ENCODE measurements around the gene NXPH1.

GRCh38 chr7:8549046-8549445 is 115.6 kb downstream of the NXPH1 start:
- TF ChIP-seq ATF3 (CRISPR knock-in tag; conservative IDR thresholded peaks at IDR 0.05) = no peak
- TF ChIP-seq E2F5 (CRISPR knock-in tag; IDR thresholded peaks at IDR 0.05) = no peak
- no peak for TF ChIP-seq CTCF (IDR thresholded peaks at IDR 0.05)
- TF ChIP-seq JUN (CRISPR knock-in tag; IDR thresholded peaks at IDR 0.05) = no peak
- no peak for TF ChIP-seq SP1 (CRISPR knock-in tag; conservative IDR thresholded peaks at IDR 0.05)
- no peak for TF ChIP-seq GTF2I (CRISPR knock-in tag; conservative IDR thresholded peaks at IDR 0.05)
- no peak for TF ChIP-seq ELF4 (CRISPR knock-in tag; IDR thresholded peaks at IDR 0.05; ENCODE audit: low read depth)

Data from WTC11 (cell line).